ENCODE data around the gene FGFR3. TPM values are rescaled to one million over a fixed set of nuclear protein-coding genes. Genes with fewer than 3 reads are reported as not detected.
A peak's percentile ranks its signal among the peaks of the same experiment; 100 is the strongest.

The FGFR3 gene
- total and polyA plus RNA-seq, 4 experiments from 2014 or later: 0.53 to 0.67 TPM; not detected in 2

GRCh38 chr4:1785592-1785991 lies 7.5 kb upstream of the FGFR3 start:
- intact Hi-C loops (cut with micrococcal nuclease): no loop called here
- ChIA-PET CTCF (ENCODE audit: partially characterized antibody) (interaction anchor here (0.9 kb wide), 1 partner anchor 22 kb away, joined by 3 read pairs; no protein-coding TSS in a partner anchor), POLR2A (ENCODE audit: partially characterized antibody) (no interaction called here)
- Mint-ChIP-seq H3K4me3 (no peak overlapping the region), H3K36me3 (peaks cover 0 to 2% of the 10 kb centered on the region in 2 donors), H3K27ac (no peak overlapping the region), H3K27me3 (no peaks in the 10 kb centered on the region), H3K4me1 (no peaks in the 10 kb centered on the region), H3K9me3 (no peaks in the 10 kb centered on the region)
- Histone ChIP-seq H3K27ac (ENCODE audit: low read depth, low read length) (no peak overlapping the region), H3K4me1 (ENCODE audit: insufficient read depth, low read length) (no peaks in the 10 kb centered on the region), H3K36me3 (ENCODE audit: insufficient read depth, low read length) (no peaks in the 10 kb centered on the region), H3K27me3 (ENCODE audit: insufficient read depth, low read length) (no peaks in the 10 kb centered on the region), H3K4me3 (ENCODE audit: low read length in 2 of 2) (no peak overlapping the region), H3K9me3 (ENCODE audit: control insufficient read depth in 1 of 2, low read length in 2 of 2) (no peaks in the 10 kb centered on the region)
- DNase-seq: no peak

GRCh38 chr4:1786544-1787362 lies 6.3 kb upstream of the FGFR3 start:
- intact Hi-C loops (cut with micrococcal nuclease): no loop called here
- H3K4me3 ChIP-seq (ENCODE audit: low read length in 2 of 2): no peak overlapping the region
- CTCF ChIA-PET (ENCODE audit: partially characterized antibody): no interaction called here
- Mint-ChIP-seq H3K36me3 (peaks cover 0 to 2% of the 10 kb centered on the region in 2 donors), H3K27me3 (no peaks in the 10 kb centered on the region), H3K4me1 (no peaks in the 10 kb centered on the region), H3K4me3 (no peak overlapping the region), H3K27ac (no peak overlapping the region), H3K9me3 (no peaks in the 10 kb centered on the region)
- H3K4me1 ChIP-seq (ENCODE audit: insufficient read depth, low read length): no peaks in the 10 kb centered on the region
- H3K27ac ChIP-seq (ENCODE audit: low read depth, low read length): no peak overlapping the region
- no peaks in the 10 kb centered on the region for H3K9me3 ChIP-seq (ENCODE audit: control insufficient read depth in 1 of 2, low read length in 2 of 2)
- no peak for DNase-seq
- no peaks in the 10 kb centered on the region for H3K27me3 ChIP-seq (ENCODE audit: insufficient read depth, low read length)
- no peaks in the 10 kb centered on the region for H3K36me3 ChIP-seq (ENCODE audit: insufficient read depth, low read length)
- POLR2A ChIA-PET (ENCODE audit: partially characterized antibody): no interaction called here

GRCh38 chr4:1787411-1788077 lies 5.5 kb upstream of the FGFR3 start:
- ChIA-PET CTCF (ENCODE audit: partially characterized antibody) (no interaction called here), POLR2A (ENCODE audit: partially characterized antibody) (no interaction called here)
- no peaks in the 10 kb centered on the region for H3K27me3 Mint-ChIP-seq
- intact Hi-C loops (cut with micrococcal nuclease): no loop called here
- H3K36me3 Mint-ChIP-seq: peaks cover 0 to 2% of the 10 kb centered on the region in 2 donors
- no peaks in the 10 kb centered on the region for H3K9me3 Mint-ChIP-seq
- no peak for DNase-seq
- H3K4me1 ChIP-seq (ENCODE audit: insufficient read depth, low read length): no peaks in the 10 kb centered on the region
- no peak overlapping the region for H3K27ac ChIP-seq (ENCODE audit: low read depth, low read length)
- H3K27me3 ChIP-seq (ENCODE audit: insufficient read depth, low read length): no peaks in the 10 kb centered on the region
- H3K4me3 Mint-ChIP-seq: no peak overlapping the region
- no peaks in the 10 kb centered on the region for H3K4me1 Mint-ChIP-seq
- H3K36me3 ChIP-seq (ENCODE audit: insufficient read depth, low read length): no peaks in the 10 kb centered on the region
- no peak overlapping the region for H3K4me3 ChIP-seq (ENCODE audit: low read length in 2 of 2)
- H3K9me3 ChIP-seq (ENCODE audit: control insufficient read depth in 1 of 2, low read length in 2 of 2): no peaks in the 10 kb centered on the region
- no peak overlapping the region for H3K27ac Mint-ChIP-seq

GRCh38 chr4:1788254-1788973 lies 4.7 kb upstream of the FGFR3 start:
- Mint-ChIP-seq H3K27ac (no peak overlapping the region), H3K9me3 (no peaks in the 10 kb centered on the region), H3K4me1 (no peaks in the 10 kb centered on the region), H3K27me3 (no peaks in the 10 kb centered on the region), H3K36me3 (peaks cover 0 to 2% of the 10 kb centered on the region in 2 donors), H3K4me3 (no peak overlapping the region)
- H3K9me3 ChIP-seq (ENCODE audit: control insufficient read depth in 1 of 2, low read length in 2 of 2): no peaks in the 10 kb centered on the region
- no peaks in the 10 kb centered on the region for H3K27me3 ChIP-seq (ENCODE audit: insufficient read depth, low read length)
- CTCF ChIA-PET (ENCODE audit: partially characterized antibody): interaction anchor here (0.9 kb wide), 2 partner anchors 43 to 95 kb away, joined by 3 read pairs; no protein-coding TSS in a partner anchor
- POLR2A ChIA-PET (ENCODE audit: partially characterized antibody): no interaction called here
- no peak for DNase-seq
- H3K36me3 ChIP-seq (ENCODE audit: insufficient read depth, low read length): no peaks in the 10 kb centered on the region
- intact Hi-C loops (cut with micrococcal nuclease): no loop called here
- no peak overlapping the region for H3K27ac ChIP-seq (ENCODE audit: low read depth, low read length)
- no peak overlapping the region for H3K4me3 ChIP-seq (ENCODE audit: low read length in 2 of 2)
- no peaks in the 10 kb centered on the region for H3K4me1 ChIP-seq (ENCODE audit: insufficient read depth, low read length)

- Mint-ChIP-seq H3K4me1 (no peaks in the 10 kb centered on the region), H3K36me3 (peaks cover 0 to 2% of the 10 kb centered on the region in 2 donors), H3K9me3 (no peaks in the 10 kb centered on the region), H3K27me3 (no peaks in the 10 kb centered on the region), H3K27ac (no peak overlapping the region), H3K4me3 (no peak overlapping the region)
- H3K27me3 ChIP-seq (ENCODE audit: insufficient read depth, low read length): no peaks in the 10 kb centered on the region
- intact Hi-C loops (cut with micrococcal nuclease): no loop called here
- no peaks in the 10 kb centered on the region for H3K9me3 ChIP-seq (ENCODE audit: control insufficient read depth in 1 of 2, low read length in 2 of 2)
- no peak overlapping the region for H3K27ac ChIP-seq (ENCODE audit: low read depth, low read length)
- H3K4me3 ChIP-seq (ENCODE audit: low read length in 2 of 2): no peak overlapping the region
- peaks cover 6% of the 10 kb centered on the region for H3K4me1 ChIP-seq (ENCODE audit: insufficient read depth, low read length)
- no peak for DNase-seq
- POLR2A ChIA-PET (ENCODE audit: partially characterized antibody): no interaction called here
- H3K36me3 ChIP-seq (ENCODE audit: insufficient read depth, low read length): no peaks in the 10 kb centered on the region
- CTCF ChIA-PET (ENCODE audit: partially characterized antibody): interaction anchor here (0.9 kb wide), 1 partner anchor 97 kb away, joined by 3 read pairs; no protein-coding TSS in a partner anchor
These were observed 3.5 kb upstream of the FGFR3 start for GRCh38 chr4:1789552-1789951.

GRCh38 chr4:1790005-1790404 lies 3.1 kb upstream of the FGFR3 start:
- H3K27me3 Mint-ChIP-seq: no peaks in the 10 kb centered on the region

More at GRCh38 chr4:1790005-1790404, 3.1 kb upstream of the FGFR3 start:
- Mint-ChIP-seq H3K4me3 (no peak overlapping the region), H3K36me3 (peaks cover 0 to 2% of the 10 kb centered on the region in 2 donors), H3K4me1 (no peaks in the 10 kb centered on the region), H3K27ac (peak overlapping the region in 2 of 7 donors; percentile 42 to 47), H3K9me3 (no peaks in the 10 kb centered on the region)
- no peaks in the 10 kb centered on the region for H3K27me3 ChIP-seq (ENCODE audit: insufficient read depth, low read length)
- ChIA-PET POLR2A (ENCODE audit: partially characterized antibody) (no interaction called here), CTCF (ENCODE audit: partially characterized antibody) (no interaction called here)
- no peak overlapping the region for H3K27ac ChIP-seq (ENCODE audit: low read depth, low read length)
- DNase-seq: no peak
- H3K9me3 ChIP-seq (ENCODE audit: control insufficient read depth in 1 of 2, low read length in 2 of 2): no peaks in the 10 kb centered on the region
- no peaks in the 10 kb centered on the region for H3K36me3 ChIP-seq (ENCODE audit: insufficient read depth, low read length)
- intact Hi-C loops (cut with micrococcal nuclease): no loop called here
- no peak overlapping the region for H3K4me3 ChIP-seq (ENCODE audit: low read length in 2 of 2)
- H3K4me1 ChIP-seq (ENCODE audit: insufficient read depth, low read length): peaks cover 6% of the 10 kb centered on the region

Data from CD4-positive, alpha-beta memory T cell (primary cell).